OCI-LY7 (cell line): ENCODE measurements around the gene RAB44. TPM values are rescaled to one million over a fixed set of nuclear protein-coding genes. Genes with fewer than 3 reads are reported as not detected.

Source experiments
- BruUV-seq: library from RNA; stranded (reverse); fragments of 400-500 nt; replicated peaks from 2 replicates; lab custom pipeline; 2021; lab: Mats Ljungman, UMichigan
- CTCF ChIA-PET: fragments of 300-600 bp; sonication (Branson Sonifier 250); formaldehyde crosslinking; loops from one replicate; lab custom pipeline; 2022; ENCODE audit warnings: antibody characterized with exemption; ENCODE audit not compliant: unreplicated experiment; lab: Charles Lee
- POLR2A ChIA-PET: fragments of 300-600 bp; sonication (Branson Sonifier 250); formaldehyde crosslinking; loops from one replicate; lab custom pipeline; 2022; ENCODE audit warnings: antibody characterized with exemption; lab: Charles Lee
- DNase-seq: peaks from one replicate; pipeline ENCODE4 v3.0.0-alpha.2; 2015; ENCODE audit warnings: low spot score
- H2AFZ ChIP-seq: fragments of 200-600 bp; sonication (generic), shearing (Covaris generic); 2 replicates; pipeline ENCODE4 v1.6.1; 2014; ENCODE audit warnings: mild to moderate bottlenecking, antibody characterized with exemption, low read length, moderate library complexity
- H3K27ac ChIP-seq: fragments of 200-600 bp; sonication (generic); 2 replicates; pipeline ENCODE4 v1.5.1; 2014; ENCODE audit warnings: mixed run types, low read depth, mild to moderate bottlenecking, moderate library complexity, low read length, inconsistent platforms; ENCODE audit not compliant: poor library complexity, severe bottlenecking
- H3K36me3 ChIP-seq: fragments of 200-600 bp; sonication (generic); 2 replicates; pipeline ENCODE4 v1.6.1; 2014; ENCODE audit warnings: mild to moderate bottlenecking, antibody characterized with exemption, low read length, moderate library complexity, mixed read lengths; ENCODE audit not compliant: insufficient read depth
- H3K4me1 ChIP-seq: fragments of 200-600 bp; sonication (generic); 2 replicates; pipeline ENCODE4 v1.5.1; 2014; ENCODE audit warnings: mild to moderate bottlenecking, low read length; ENCODE audit not compliant: insufficient read depth, poor library complexity, severe bottlenecking
- H3K4me2 ChIP-seq: fragments of 200-600 bp; sonication (generic); 2 replicates; pipeline ENCODE4 v1.6.1; 2014; ENCODE audit warnings: mild to moderate bottlenecking, low read length
- H3K4me3 ChIP-seq: fragments of 200-600 bp; sonication (generic); 2 replicates; pipeline ENCODE4 v1.5.1; 2014; ENCODE audit warnings: mild to moderate bottlenecking, low read depth, low read length; ENCODE audit not compliant: poor library complexity, severe bottlenecking
- H3K79me2 ChIP-seq: fragments of 200-600 bp; sonication (generic); 2 replicates; pipeline ENCODE4 v1.6.1; 2016; ENCODE audit warnings: low read depth, mild to moderate bottlenecking, low read length, moderate library complexity, mixed read lengths; ENCODE audit not compliant: insufficient read depth
- H3K9me2 ChIP-seq: fragments of 200-600 bp; sonication (generic); 2 replicates; pipeline ENCODE4 v1.6.1; 2016; ENCODE audit warnings: mild to moderate bottlenecking, low read length, mixed read lengths; ENCODE audit not compliant: insufficient read depth
- H3K9me3 ChIP-seq: fragments of 200-600 bp; sonication (generic); 2 replicates; pipeline ENCODE4 v1.6.1; 2014; ENCODE audit warnings: mild to moderate bottlenecking, mixed run types, low read length, mixed read lengths
- H4K20me1 ChIP-seq: fragments of 200-600 bp; sonication (generic); 2 replicates; pipeline ENCODE4 v1.6.1; 2014; ENCODE audit warnings: mild to moderate bottlenecking, antibody characterized with exemption, low read length, moderate library complexity, mixed read lengths; ENCODE audit not compliant: insufficient read depth
- EZH2phosphoT487 ChIP-seq: fragments of 200-600 bp; sonication (generic); IDR thresholded peaks from 2 replicates; pipeline ENCODE4 v1.6.1; 2018; ENCODE audit warnings: low read depth, borderline replicate concordance, mild to moderate bottlenecking, mixed run types, antibody characterized with exemption, low read length, moderate library complexity, mixed read lengths
- intact Hi-C: fragments of 100-400 bp; cut with micrococcal nuclease; formaldehyde crosslinking; loops from one replicate; pipeline ENCODE4 v1.10.0; 2022; ENCODE audit not compliant: unreplicated experiment
- total RNA-seq, 2 experiments: library from RNA; depleted of rRNA in 1 of 2; stranded (reverse); fragments of >200 nt in 1 of 2; shearing (Covaris generic) in 1 of 2; gene quantifications; 2 replicates each; pipeline ENCODE4 v1.2.3, GENCODE V29; 2014 to 2022
- TF ChIP-seq, protein P1 (sequence below): fragments of 200-600 bp; sonication (generic); conservative IDR thresholded peaks from 2 replicates; pipeline ENCODE4 v1.5.1; 2014; ENCODE audit warnings: mild to moderate bottlenecking, antibody characterized with exemption, low read length, moderate library complexity, mixed read lengths

The RAB44 gene
- total RNA-seq, 2 experiments from 2014 or later, result 0.09 TPM; not detected in 1

DNA sequence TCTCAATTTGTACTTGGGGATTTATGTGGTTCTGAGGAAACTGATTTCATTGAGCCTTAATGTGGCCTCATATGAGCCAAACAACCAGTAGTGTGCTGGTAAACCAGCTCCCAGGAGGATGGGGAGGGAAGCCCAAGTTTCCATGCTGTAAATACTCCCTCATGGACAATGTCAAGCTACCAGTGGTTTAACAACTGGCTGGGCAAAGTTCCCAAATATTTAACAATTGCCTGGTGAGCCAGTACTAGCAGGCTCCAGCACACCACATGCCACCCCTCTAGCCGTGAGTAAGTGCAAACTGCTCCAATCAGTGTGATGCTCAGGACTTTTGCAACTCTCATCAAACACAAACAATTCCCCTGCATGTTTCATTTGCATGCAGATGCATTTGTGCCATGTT is 38.4 kb upstream of the RAB44 start:
- Histone ChIP-seq H3K9me3 (no peaks in the 10 kb centered on the region), H3K9me2 (no peaks in the 10 kb centered on the region), H3K4me2 (no peak overlapping the region), H2AFZ (no peak overlapping the region), H3K36me3 (no peaks in the 10 kb centered on the region), H3K4me3 (no peak overlapping the region), H3K79me2 (no peaks in the 10 kb centered on the region), H3K4me1 (peaks cover 87% of the 10 kb centered on the region), H3K27ac (no peak overlapping the region), H4K20me1 (no peaks in the 10 kb centered on the region)
- no TSS peak for BruUV-seq
- no peak for DNase-seq
- CTCF ChIA-PET, result no interaction called here
- POLR2A ChIA-PET, result no interaction called here
- intact Hi-C loops, result no loop called here
- TF ChIP-seq EZH2phosphoT487, result no peak
- TF ChIP-seq, protein P1, sequence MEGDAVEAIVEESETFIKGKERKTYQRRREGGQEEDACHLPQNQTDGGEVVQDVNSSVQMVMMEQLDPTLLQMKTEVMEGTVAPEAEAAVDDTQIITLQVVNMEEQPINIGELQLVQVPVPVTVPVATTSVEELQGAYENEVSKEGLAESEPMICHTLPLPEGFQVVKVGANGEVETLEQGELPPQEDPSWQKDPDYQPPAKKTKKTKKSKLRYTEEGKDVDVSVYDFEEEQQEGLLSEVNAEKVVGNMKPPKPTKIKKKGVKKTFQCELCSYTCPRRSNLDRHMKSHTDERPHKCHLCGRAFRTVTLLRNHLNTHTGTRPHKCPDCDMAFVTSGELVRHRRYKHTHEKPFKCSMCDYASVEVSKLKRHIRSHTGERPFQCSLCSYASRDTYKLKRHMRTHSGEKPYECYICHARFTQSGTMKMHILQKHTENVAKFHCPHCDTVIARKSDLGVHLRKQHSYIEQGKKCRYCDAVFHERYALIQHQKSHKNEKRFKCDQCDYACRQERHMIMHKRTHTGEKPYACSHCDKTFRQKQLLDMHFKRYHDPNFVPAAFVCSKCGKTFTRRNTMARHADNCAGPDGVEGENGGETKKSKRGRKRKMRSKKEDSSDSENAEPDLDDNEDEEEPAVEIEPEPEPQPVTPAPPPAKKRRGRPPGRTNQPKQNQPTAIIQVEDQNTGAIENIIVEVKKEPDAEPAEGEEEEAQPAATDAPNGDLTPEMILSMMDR, result no peak

DNA sequence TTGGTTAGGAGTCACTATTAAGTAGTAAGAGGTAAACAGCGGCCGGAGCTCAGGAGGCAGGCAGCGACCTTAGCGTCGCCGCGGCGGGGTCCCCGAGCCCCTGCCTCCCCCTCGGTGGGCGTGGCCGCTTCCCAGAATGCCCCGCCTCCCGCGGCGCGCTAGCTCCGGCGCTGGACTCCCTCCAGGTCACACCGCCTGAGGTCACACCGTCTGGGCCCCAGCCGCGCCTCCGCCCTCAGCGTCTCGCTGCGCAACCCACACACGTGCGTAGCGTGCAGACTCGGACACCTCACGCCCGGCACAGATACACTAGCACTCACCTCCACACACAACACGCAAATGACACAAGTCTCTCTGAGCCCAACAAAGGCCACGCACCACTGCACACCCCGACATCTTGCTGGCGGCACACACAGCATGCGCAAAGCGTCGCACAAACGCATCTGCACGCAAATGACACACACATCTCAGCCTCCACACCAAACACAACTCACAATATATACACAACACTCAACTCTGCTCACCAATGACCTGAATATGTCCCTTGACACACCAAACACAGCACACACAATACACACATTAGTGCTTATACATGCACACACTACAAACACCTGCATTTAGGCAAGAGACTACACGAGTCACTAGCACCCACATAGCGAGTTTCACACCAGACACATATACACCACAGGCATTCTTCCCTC is 36.7 kb upstream of the RAB44 start:
- H3K4me3 ChIP-seq, result no peak overlapping the region
- TF ChIP-seq, protein P1, result no peak
- no peak for TF ChIP-seq EZH2phosphoT487
- no TSS peak for BruUV-seq
- H3K36me3 ChIP-seq, result no peaks in the 10 kb centered on the region
- no peaks in the 10 kb centered on the region for H3K9me2 ChIP-seq
- H3K27ac ChIP-seq, result no peak overlapping the region
- peaks cover 91% of the 10 kb centered on the region for H3K4me1 ChIP-seq
- no peaks in the 10 kb centered on the region for H3K79me2 ChIP-seq
- POLR2A ChIA-PET, result no interaction called here
- H3K4me2 ChIP-seq, result peak overlapping the region; percentile 79; the same call in 1 of the 2 replicates
- H4K20me1 ChIP-seq, result no peaks in the 10 kb centered on the region
- intact Hi-C loops, result loop anchor here (5.0 kb wide), 2 partner anchors 39 to 96 kb away; no protein-coding TSS in a partner anchor
- H3K9me3 ChIP-seq, result no peaks in the 10 kb centered on the region
- H2AFZ ChIP-seq, result no peak overlapping the region
- no peak for DNase-seq
- CTCF ChIA-PET, result no interaction called here

DNA sequence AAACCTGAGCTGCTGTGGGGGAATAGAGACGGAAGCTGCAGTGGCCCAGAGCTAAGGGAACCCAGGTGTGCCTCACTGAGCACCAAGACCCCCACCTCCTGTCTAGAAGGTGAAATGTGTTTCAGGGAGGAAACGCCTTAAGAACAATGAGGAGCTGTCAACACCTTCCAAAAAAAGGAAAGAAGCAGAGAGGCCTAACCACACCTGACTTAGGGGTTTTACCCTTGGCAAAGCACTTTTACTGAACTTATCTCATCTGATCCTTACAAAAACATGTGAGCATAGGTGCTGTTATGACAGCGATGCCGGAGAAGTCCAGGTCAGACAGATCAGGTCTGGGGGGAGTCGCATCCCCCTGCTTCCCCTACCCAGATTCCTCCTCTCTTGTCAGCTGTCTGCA is 35.2 kb upstream of the RAB44 start:
- peak overlapping the region; percentile 79 for H3K4me2 ChIP-seq
- POLR2A ChIA-PET, result interaction anchor here (0.6 to 6.1 kb wide), 7 partner anchors 10 to 280 kb away, joined by 3 to 55 read pairs (median 3); no protein-coding TSS in a partner anchor
- BruUV-seq, result no TSS peak

More for the DNA sequence above, 35.2 kb upstream of the RAB44 start:
- H2AFZ ChIP-seq, result no peak overlapping the region
- intact Hi-C loops, result loop anchor here (1.0 to 5.0 kb wide), 3 partner anchors 20 to 95 kb away; no protein-coding TSS in a partner anchor
- H4K20me1 ChIP-seq, result no peaks in the 10 kb centered on the region; the same call in 1 of the 2 replicates
- no peaks in the 10 kb centered on the region for H3K9me3 ChIP-seq
- peak overlapping the region; percentile 49 for H3K4me3 ChIP-seq
- H3K27ac ChIP-seq, result peak overlapping the region; percentile 63
- TF ChIP-seq, protein P1, result no peak
- TF ChIP-seq EZH2phosphoT487, result no peak
- DNase-seq, result peak; percentile 91
- H3K4me1 ChIP-seq, result peaks cover 93% of the 10 kb centered on the region
- CTCF ChIA-PET, result interaction anchor here (0.6 to 1.5 kb wide), 4 partner anchors 11 to 96 kb away, joined by 3 to 5 read pairs (median 3); no protein-coding TSS in a partner anchor
- H3K79me2 ChIP-seq, result no peaks in the 10 kb centered on the region
- H3K9me2 ChIP-seq, result no peaks in the 10 kb centered on the region
- H3K36me3 ChIP-seq, result no peaks in the 10 kb centered on the region
